NOMO-1 treated with DMSO at 0.1 percent for 48 hours (cell line): ENCODE data around the gene ATP6V1B1.

ENCODE experiments used
- DNase-seq: peaks from one replicate; lab custom pipeline; 2025; ENCODE audit not compliant: unreplicated experiment; lab: John Stamatoyannopoulos, UW

ATP6V1B1 gene

GRCh38 chr2:70926042-70926441 is 9.7 kb upstream of the ATP6V1B1 start:
- no peak for DNase-seq

GRCh38 chr2:70927138-70927537 is 8.6 kb upstream of the ATP6V1B1 start:
- DNase-seq: no peak

GRCh38 chr2:70927641-70928040 is 8.1 kb upstream of the ATP6V1B1 start:
- no peak for DNase-seq

GRCh38 chr2:70928366-70928765 is 7.3 kb upstream of the ATP6V1B1 start:
- no peak for DNase-seq

GRCh38 chr2:70930371-70931329 is 5.0 kb upstream of the ATP6V1B1 start:
- no peak for DNase-seq

- DNase-seq: no peak
Observed at GRCh38 chr2:70931376-70932000, 4.2 kb upstream of the ATP6V1B1 start.

- DNase-seq: no peak
Observed at GRCh38 chr2:70932631-70933230, 3.0 kb upstream of the ATP6V1B1 start.

GRCh38 chr2:70934981-70935380 is 719 bp upstream of the ATP6V1B1 start:
- no peak for DNase-seq

GRCh38 chr2:70936165-70936978 is 672 bp downstream of the ATP6V1B1 start:
- no peak for DNase-seq

- no peak for DNase-seq
Observed at GRCh38 chr2:70936979-70937811, 1.5 kb downstream of the ATP6V1B1 start.

- DNase-seq: no peak
Observed at GRCh38 chr2:70937866-70938585, 2.3 kb downstream of the ATP6V1B1 start.

- DNase-seq: no peak
Observed at GRCh38 chr2:70938586-70938950, 2.9 kb downstream of the ATP6V1B1 start.

- no peak for DNase-seq
Observed at GRCh38 chr2:70939001-70939838, 3.5 kb downstream of the ATP6V1B1 start.

GRCh38 chr2:70939839-70940580 is 4.3 kb downstream of the ATP6V1B1 start:
- no peak for DNase-seq

GRCh38 chr2:70941186-70941585 is 5.5 kb downstream of the ATP6V1B1 start:
- no peak for DNase-seq

GRCh38 chr2:70941701-70942100 is 6.0 kb downstream of the ATP6V1B1 start:
- DNase-seq: no peak

GRCh38 chr2:70942396-70943204 is 6.9 kb downstream of the ATP6V1B1 start:
- no peak for DNase-seq
